HEK293 (cell line): ENCODE measurements around the gene UBAC2.

Source experiments
- CTCF ChIA-PET: fragments of 350-600 bp; formaldehyde crosslinking; extraction: SDS; loops from one replicate; lab custom pipeline; 2021; ENCODE audit warnings: antibody characterized with exemption; lab: Yijun Ruan, JAX
- POLR2A ChIA-PET: fragments of 300-600 bp; formaldehyde crosslinking; extraction: SDS; loops from one replicate; lab custom pipeline; 2020; ENCODE audit warnings: antibody characterized with exemption, inconsistent platforms; lab: Yijun Ruan, JAX
- H3K27ac ChIP-seq: fragments of 200-500 bp; sonication (Bioruptor generic); 2 replicates; pipeline ENCODE4 v1.5.1; 2014; ENCODE audit warnings: low read depth, low read length, control low read depth, inconsistent platforms; ENCODE audit errors: extremely low read depth
- H3K36me3 ChIP-seq, 2 experiments: fragments of 200-500 bp in 1 of 2; sonication (Bioruptor generic) in 1 of 2; 1 replicate in 1 of 2; 2 replicates in 1 of 2; pipeline ENCODE4 v1.5.1; 2014 to 2017; ENCODE audit warnings: inconsistent platforms in 2 of 2, low read length in 2 of 2; ENCODE audit not compliant: control insufficient read depth in 2 of 2, insufficient read depth in 1 of 2
- H3K4me1 ChIP-seq: fragments of 200-500 bp; sonication (Bioruptor generic); 2 replicates; pipeline ENCODE4 v1.5.1; 2014; ENCODE audit warnings: mild to moderate bottlenecking, low read length, inconsistent platforms; ENCODE audit not compliant: control insufficient read depth, insufficient read depth
- H3K4me3 ChIP-seq: 2 replicates; pipeline ENCODE4 v1.5.1; 2011; ENCODE audit warnings: low read depth, mild to moderate bottlenecking, control low read depth, low read length, moderate library complexity
- H3K9me3 ChIP-seq: fragments of 200-500 bp; sonication (Bioruptor generic); 2 replicates; pipeline ENCODE4 v1.5.1; 2014; ENCODE audit warnings: low read depth, low read length, inconsistent platforms; ENCODE audit not compliant: control insufficient read depth, insufficient read depth
- AEBP2 ChIP-seq: fragments of 450-650 bp; formaldehyde crosslinking; IDR thresholded peaks from 2 replicates; pipeline ENCODE4 v1.5.1; 2016; ENCODE audit warnings: missing biosample characterization, missing genetic modification characterization, borderline replicate concordance
- BCL6B ChIP-seq: fragments of 450-650 bp; formaldehyde crosslinking; IDR thresholded peaks from 2 replicates; pipeline ENCODE4 v1.5.1; 2017; ENCODE audit warnings: missing biosample characterization, missing genetic modification characterization
- CTCF ChIP-seq: fragments of 450-650 bp; formaldehyde crosslinking; IDR thresholded peaks from 2 replicates; pipeline ENCODE4 v1.5.1; 2016; ENCODE audit warnings: missing biosample characterization, missing genetic modification characterization
- ELK4 ChIP-seq: IDR thresholded peaks from 2 replicates; pipeline ENCODE4 v1.6.1; 2011; ENCODE audit warnings: mild to moderate bottlenecking, low read depth, low read length, borderline replicate concordance
- HOXC10 ChIP-seq: sonication (generic); formaldehyde crosslinking; IDR thresholded peaks from 2 replicates; pipeline ENCODE4 v1.8.1; 2023; ENCODE audit warnings: mild to moderate bottlenecking, missing genetic modification reagents
- MZF1 ChIP-seq: fragments of 450-650 bp; formaldehyde crosslinking; IDR thresholded peaks from 2 replicates; pipeline ENCODE4 v1.5.1; 2017; ENCODE audit warnings: missing biosample characterization, missing genetic modification characterization, borderline replicate concordance
- PRDM1 ChIP-seq: fragments of 450-650 bp; formaldehyde crosslinking; IDR thresholded peaks from 2 replicates; pipeline ENCODE4; 2016; ENCODE audit warnings: missing biosample characterization, missing genetic modification characterization
- PRDM6 ChIP-seq: fragments of 450-650 bp; formaldehyde crosslinking; IDR thresholded peaks from 2 replicates; pipeline ENCODE4 v1.5.1; 2017; ENCODE audit warnings: missing biosample characterization, missing genetic modification characterization
- REST ChIP-seq: fragments of 450-650 bp; formaldehyde crosslinking; IDR thresholded peaks from 2 replicates; pipeline ENCODE4 v1.5.1; 2016; ENCODE audit warnings: missing biosample characterization, missing genetic modification characterization
- ZFP69B ChIP-seq: fragments of 450-650 bp; formaldehyde crosslinking; IDR thresholded peaks from 2 replicates; pipeline ENCODE4 v1.5.1; 2016; ENCODE audit warnings: missing biosample characterization, missing genetic modification characterization
- ZNF114 ChIP-seq: fragments of 450-650 bp; formaldehyde crosslinking; IDR thresholded peaks from 2 replicates; pipeline ENCODE4 v1.5.0; 2017; ENCODE audit warnings: missing biosample characterization, missing genetic modification characterization
- ZNF121 ChIP-seq: fragments of 450-650 bp; formaldehyde crosslinking; IDR thresholded peaks from 2 replicates; pipeline ENCODE4 v1.5.1; 2016; ENCODE audit warnings: missing biosample characterization, missing genetic modification characterization
- ZNF138 ChIP-seq: fragments of 450-650 bp; formaldehyde crosslinking; IDR thresholded peaks from 2 replicates; pipeline ENCODE4 v1.5.1; 2016; ENCODE audit warnings: missing biosample characterization, missing genetic modification characterization, borderline replicate concordance
- ZNF174 ChIP-seq: fragments of 450-650 bp; formaldehyde crosslinking; IDR thresholded peaks from 2 replicates; pipeline ENCODE4 v1.5.0; 2017; ENCODE audit warnings: missing biosample characterization, mild to moderate bottlenecking, missing genetic modification characterization
- ZNF366 ChIP-seq: fragments of 450-650 bp; formaldehyde crosslinking; conservative IDR thresholded peaks from 2 replicates; pipeline ENCODE4 v1.5.1; 2016; ENCODE audit warnings: missing biosample characterization, missing genetic modification characterization
- ZNF37A ChIP-seq: fragments of 450-650 bp; IDR thresholded peaks from 2 replicates; pipeline ENCODE4 v1.5.1; 2018; ENCODE audit warnings: missing biosample characterization, missing genetic modification characterization
- ZNF585B ChIP-seq: fragments of 450-650 bp; formaldehyde crosslinking; IDR thresholded peaks from 2 replicates; pipeline ENCODE4 v1.5.1; 2016; ENCODE audit warnings: missing biosample characterization, missing genetic modification characterization
- ZNF707 ChIP-seq: fragments of 450-650 bp; formaldehyde crosslinking; IDR thresholded peaks from 2 replicates; pipeline ENCODE4 v1.5.1; 2016; ENCODE audit warnings: missing biosample characterization, missing genetic modification characterization
- ZSCAN16 ChIP-seq: fragments of 450-650 bp; formaldehyde crosslinking; IDR thresholded peaks from 2 replicates; pipeline ENCODE4 v1.5.1; 2016; ENCODE audit warnings: missing biosample characterization, missing genetic modification characterization

UBAC2 gene

GRCh38 chr13:99276706-99277105 lies 76.1 kb downstream of the UBAC2 start:
- Histone ChIP-seq H3K4me1 (no peaks in the 10 kb centered on the region), H3K9me3 (no peaks in the 10 kb centered on the region), H3K36me3 (no peaks in the 10 kb centered on the region), H3K27ac (no peak overlapping the region), H3K4me3 (no peak overlapping the region)
- no peak for TF ChIP-seq ZFP69B (tag by site-specific recombination)
- no peak for TF ChIP-seq REST
- no peak for TF ChIP-seq ZNF366 (tag by site-specific recombination)
- TF ChIP-seq PRDM1 (tag by site-specific recombination): no peak
- TF ChIP-seq BCL6B (tag by site-specific recombination): no peak
- no peak for TF ChIP-seq PRDM6 (tag by site-specific recombination)
- TF ChIP-seq ELK4: no peak
- TF ChIP-seq ZNF114 (tag by site-specific recombination): no peak
- no peak for TF ChIP-seq MZF1 (tag by site-specific recombination)
- TF ChIP-seq ZNF37A (tag by site-specific recombination): no peak
- no peak for TF ChIP-seq ZNF174 (tag by site-specific recombination)
- no peak for TF ChIP-seq ZNF585B (tag by site-specific recombination)
- TF ChIP-seq ZSCAN16 (tag by site-specific recombination): no peak
- no peak for TF ChIP-seq ZNF121 (tag by site-specific recombination)
- TF ChIP-seq ZNF707 (tag by site-specific recombination): no peak
- TF ChIP-seq CTCF: no peak
- ChIA-PET CTCF (interaction anchor here (0.5 to 2.1 kb wide), 4 partner anchors 11 to 745 kb away, joined by 3 to 10 read pairs (median 3); no protein-coding TSS in a partner anchor), POLR2A (no interaction called here)

- no peak for TF ChIP-seq AEBP2 (tag by site-specific recombination)
- TF ChIP-seq HOXC10 (CRISPR knock-in tag): no peak
- no peak for TF ChIP-seq ZNF138 (tag by site-specific recombination)
- TF ChIP-seq, all 188 proteins: peak for 0
- H3K27ac ChIP-seq: no peak overlapping the region
- H3K4me1 ChIP-seq: no peaks in the 10 kb centered on the region
- H3K4me3 ChIP-seq: no peak overlapping the region
- no peaks in the 10 kb centered on the region for H3K9me3 ChIP-seq
- ChIA-PET POLR2A (no interaction called here), CTCF (no interaction called here)
- no peaks in the 10 kb centered on the region for H3K36me3 ChIP-seq
These were observed 77.0 kb downstream of the UBAC2 start for GRCh38 chr13:99277629-99278028.
